ENCODE data around the gene FBXL20. TPM values are rescaled to one million over a fixed set of nuclear protein-coding genes. Genes with fewer than 3 reads are reported as not detected.
"Not testable (repeated sequence)": the region's sequence is repeated elsewhere in the genome, so short reads cannot be mapped to it uniquely, and the experiment has no call there.

Gene FBXL20
- total RNA-seq, 1 experiment from 2014 or later, result 17.2 TPM

GRCh38 chr17:39251997-39252396 is 149.4 kb downstream of the FBXL20 start:
- CTCF ChIA-PET, result interaction anchor here (1.2 kb wide), 1 partner anchor 87 kb away, joined by 3 read pairs; no protein-coding TSS in a partner anchor
- no peaks in the 10 kb centered on the region for H3K9me3 ChIP-seq (ENCODE audit: control insufficient read depth in 1 of 2, insufficient read depth in 1 of 2, low read depth in 1 of 2, low read length in 2 of 2)
- RAD21 ChIA-PET (ENCODE audit: low non-redundant PET in 1 of 2, low total read pairs in 2 of 2, uncharacterized antibody in 2 of 2, unreplicated experiment in 2 of 2), result no interaction called here
- H3K4me1 ChIP-seq (ENCODE audit: control insufficient read depth in 1 of 2, insufficient read depth in 2 of 2, low read length in 2 of 2), result peaks cover 0 to 3% of the 10 kb centered on the region in 2 experiments; a peak in 1 of 4 replicates
- BruUV-seq (replicated peaks), result no TSS peak
- no peak for DNase-seq (ENCODE audit: low read depth, low spot score)
- H3K79me2 ChIP-seq (ENCODE audit: insufficient read depth, low read length), result no peaks in the 10 kb centered on the region
- ATAC-seq, result no peak
- H3K9me2 ChIP-seq (ENCODE audit: insufficient read depth), result no peaks in the 10 kb centered on the region
- TF ChIP-seq, protein P1, sequence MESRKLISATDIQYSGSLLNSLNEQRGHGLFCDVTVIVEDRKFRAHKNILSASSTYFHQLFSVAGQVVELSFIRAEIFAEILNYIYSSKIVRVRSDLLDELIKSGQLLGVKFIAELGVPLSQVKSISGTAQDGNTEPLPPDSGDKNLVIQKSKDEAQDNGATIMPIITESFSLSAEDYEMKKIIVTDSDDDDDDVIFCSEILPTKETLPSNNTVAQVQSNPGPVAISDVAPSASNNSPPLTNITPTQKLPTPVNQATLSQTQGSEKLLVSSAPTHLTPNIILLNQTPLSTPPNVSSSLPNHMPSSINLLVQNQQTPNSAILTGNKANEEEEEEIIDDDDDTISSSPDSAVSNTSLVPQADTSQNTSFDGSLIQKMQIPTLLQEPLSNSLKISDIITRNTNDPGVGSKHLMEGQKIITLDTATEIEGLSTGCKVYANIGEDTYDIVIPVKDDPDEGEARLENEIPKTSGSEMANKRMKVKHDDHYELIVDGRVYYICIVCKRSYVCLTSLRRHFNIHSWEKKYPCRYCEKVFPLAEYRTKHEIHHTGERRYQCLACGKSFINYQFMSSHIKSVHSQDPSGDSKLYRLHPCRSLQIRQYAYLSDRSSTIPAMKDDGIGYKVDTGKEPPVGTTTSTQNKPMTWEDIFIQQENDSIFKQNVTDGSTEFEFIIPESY (IDR thresholded peaks at IDR 0.05; ENCODE audit: extremely low read depth, insufficient replicate concordance, low read length), result no peak
- TF ChIP-seq JUND (IDR thresholded peaks at IDR 0.05) (no peak), ZFX (IDR thresholded peaks at IDR 0.05) (no peak)
- POLR2A ChIA-PET, result no interaction called here
- intact Hi-C loops (cut with micrococcal nuclease), result no loop called here
- no peak overlapping the region for H3K27ac ChIP-seq (ENCODE audit: low read depth, low read length)
- no peak overlapping the region for H2AFZ ChIP-seq (ENCODE audit: low read depth, low read length, poor library complexity, severe bottlenecking)
- H3K4me2 ChIP-seq (ENCODE audit: low read length), result no peak overlapping the region
- H3K36me3 ChIP-seq (ENCODE audit: control insufficient read depth in 1 of 2, insufficient read depth in 2 of 2, low read length in 2 of 2), result no peaks in the 10 kb centered on the region
- H3K27me3 ChIP-seq (ENCODE audit: insufficient read depth, low read length), result no peaks in the 10 kb centered on the region
- H3K9ac ChIP-seq (ENCODE audit: low read length), result no peak overlapping the region
- H4K20me1 ChIP-seq (ENCODE audit: insufficient read depth), result no peaks in the 10 kb centered on the region
- no peak overlapping the region for H3K4me3 ChIP-seq (replicated peaks in 1 of 2; ENCODE audit: low read depth in 1 of 2, low read length in 2 of 2)

DNA sequence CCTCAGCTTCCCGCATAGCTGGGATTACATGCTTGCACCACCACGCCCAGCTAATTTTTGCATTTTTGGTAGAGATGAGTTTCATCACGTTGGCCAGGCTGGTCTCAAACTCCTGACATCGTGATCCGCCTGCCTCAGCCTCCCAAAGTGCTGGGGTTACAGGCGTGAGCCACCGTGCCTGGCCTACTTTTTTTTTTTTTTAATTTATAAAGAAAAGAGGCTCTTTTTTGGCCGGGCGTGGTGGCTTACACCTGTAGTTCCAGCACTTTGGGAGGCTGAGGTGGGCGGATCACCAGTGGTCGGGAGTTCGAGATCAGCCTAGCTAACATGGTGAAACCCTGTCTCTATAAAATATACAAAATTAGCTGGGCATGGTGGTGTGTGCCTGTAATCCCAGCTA is 151.3 kb downstream of the FBXL20 start:
- RAD21 ChIA-PET (ENCODE audit: low non-redundant PET in 1 of 2, low total read pairs in 2 of 2, uncharacterized antibody in 2 of 2, unreplicated experiment in 2 of 2); BruUV-seq (replicated peaks): not testable (repeated sequence)

More for the DNA sequence above, 151.3 kb downstream of the FBXL20 start:
- H3K27ac ChIP-seq (ENCODE audit: low read depth, low read length); H4K20me1 ChIP-seq (ENCODE audit: insufficient read depth); H3K4me1 ChIP-seq (ENCODE audit: control insufficient read depth in 1 of 2, insufficient read depth in 2 of 2, low read length in 2 of 2); H3K9me2 ChIP-seq (ENCODE audit: insufficient read depth); ATAC-seq; H2AFZ ChIP-seq (ENCODE audit: low read depth, low read length, poor library complexity, severe bottlenecking); H3K27me3 ChIP-seq (ENCODE audit: insufficient read depth, low read length); H3K79me2 ChIP-seq (ENCODE audit: insufficient read depth, low read length); H3K36me3 ChIP-seq (ENCODE audit: control insufficient read depth in 1 of 2, insufficient read depth in 2 of 2, low read length in 2 of 2); H3K4me2 ChIP-seq (ENCODE audit: low read length); H3K9me3 ChIP-seq (ENCODE audit: control insufficient read depth in 1 of 2, insufficient read depth in 1 of 2, low read depth in 1 of 2, low read length in 2 of 2); H3K4me3 ChIP-seq (replicated peaks in 1 of 2; ENCODE audit: low read depth in 1 of 2, low read length in 2 of 2); intact Hi-C loops (cut with micrococcal nuclease); H3K9ac ChIP-seq (ENCODE audit: low read length); DNase-seq (ENCODE audit: low read depth, low spot score): not testable (repeated sequence)
- POLR2A ChIA-PET, result interaction anchor here (0.7 kb wide), 1 partner anchor 11 kb away, joined by 3 read pairs; no protein-coding TSS in a partner anchor
- CTCF ChIA-PET, result interaction anchor here (1.1 to 2.0 kb wide), 2 partner anchors 12 to 44 kb away, joined by 4 to 9 read pairs; no protein-coding TSS in a partner anchor

Data from HCT116 (cell line).